Measurements from ENCODE around the gene ATOH8.

The ATOH8 gene

DNA sequence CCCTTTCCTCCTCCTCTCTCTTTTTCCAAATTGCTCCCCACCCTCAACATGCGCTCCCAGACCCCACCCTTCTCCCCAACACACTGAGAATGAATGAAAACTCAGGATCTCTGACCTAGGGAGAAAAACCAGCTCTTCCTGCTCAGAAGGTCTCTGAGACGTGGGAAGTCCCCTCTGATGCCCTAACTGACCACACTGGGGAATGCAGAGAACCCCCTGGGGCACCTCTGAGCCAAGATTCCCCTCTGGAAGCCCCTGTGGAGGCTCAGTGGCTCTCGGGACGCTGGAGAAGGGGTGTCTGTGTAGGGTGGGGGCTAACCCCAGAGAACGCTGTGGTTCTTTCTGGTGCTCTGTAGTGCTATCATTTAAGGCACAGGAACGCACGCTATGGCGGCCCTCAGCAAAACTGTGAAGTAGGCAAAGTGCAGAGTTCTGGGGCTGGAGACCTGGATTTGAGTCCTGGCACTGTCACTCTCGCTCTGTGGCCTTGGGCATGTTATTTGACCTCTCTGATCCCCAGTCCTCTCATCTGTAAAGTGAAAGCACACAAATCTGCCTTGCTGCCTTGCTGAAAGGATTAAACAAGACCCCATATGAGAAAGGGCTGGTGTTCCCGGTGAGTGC, 17.1 kb downstream of the ATOH8 start:
- no peak for DNase-seq (ENCODE audit: low spot score)

DNA sequence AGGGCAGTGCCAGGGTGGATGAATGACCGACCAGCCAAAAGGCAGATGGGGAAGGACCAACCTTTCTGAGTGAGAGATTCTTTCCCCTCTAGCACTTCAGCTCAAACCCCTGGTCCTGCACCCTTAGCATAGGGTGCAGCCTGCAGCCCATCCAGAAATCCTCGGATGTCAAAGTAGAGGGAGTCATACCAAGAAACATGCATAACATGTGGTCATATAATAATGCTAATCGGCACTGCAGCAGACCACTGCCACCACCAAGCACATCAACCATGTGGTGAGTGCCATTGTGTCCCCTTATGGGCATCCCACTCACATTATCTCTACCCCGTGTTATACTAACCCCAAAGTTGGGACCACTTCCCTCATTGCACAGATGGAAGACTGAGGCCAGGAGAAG, 17.7 kb downstream of the ATOH8 start:
- no peak for DNase-seq (ENCODE audit: low spot score)

DNA sequence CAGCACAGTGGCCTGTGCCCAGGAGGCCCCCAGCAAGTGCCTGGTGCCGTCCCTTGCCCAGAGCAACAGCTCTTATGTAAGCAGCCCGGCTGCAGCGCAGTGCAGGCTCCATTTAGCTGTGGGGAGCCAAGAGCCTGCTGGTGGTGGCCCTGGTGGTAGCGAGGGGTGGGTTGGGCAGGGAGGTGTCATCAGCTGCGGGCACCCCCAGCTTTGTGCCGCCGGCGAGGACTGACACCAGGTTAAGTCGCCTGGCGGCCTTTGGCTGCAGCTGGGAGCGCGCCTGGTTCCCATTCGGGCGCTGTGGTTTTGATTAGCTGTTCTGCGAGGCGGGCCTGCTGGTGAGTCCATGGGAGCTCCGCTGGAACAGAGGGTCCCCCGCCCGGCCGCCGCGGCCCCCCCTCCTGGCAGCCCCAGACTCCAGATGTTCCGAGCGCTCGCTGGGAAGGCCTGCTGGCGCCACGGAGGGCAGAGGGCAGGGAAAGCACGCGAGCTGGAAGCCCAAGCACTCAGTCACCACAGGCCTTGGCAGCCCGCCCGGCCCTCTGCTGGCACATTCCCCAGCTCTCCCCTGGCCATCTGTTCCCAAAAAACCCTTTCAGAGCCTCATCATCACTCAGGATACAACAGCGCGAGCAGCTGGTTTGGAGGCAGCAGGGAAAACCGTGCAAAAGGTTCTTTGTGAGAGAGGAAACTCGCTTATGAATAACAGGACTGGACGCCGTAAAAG, 18.4 kb downstream of the ATOH8 start:
- peak; percentile 97 for DNase-seq (ENCODE audit: low spot score)

DNA sequence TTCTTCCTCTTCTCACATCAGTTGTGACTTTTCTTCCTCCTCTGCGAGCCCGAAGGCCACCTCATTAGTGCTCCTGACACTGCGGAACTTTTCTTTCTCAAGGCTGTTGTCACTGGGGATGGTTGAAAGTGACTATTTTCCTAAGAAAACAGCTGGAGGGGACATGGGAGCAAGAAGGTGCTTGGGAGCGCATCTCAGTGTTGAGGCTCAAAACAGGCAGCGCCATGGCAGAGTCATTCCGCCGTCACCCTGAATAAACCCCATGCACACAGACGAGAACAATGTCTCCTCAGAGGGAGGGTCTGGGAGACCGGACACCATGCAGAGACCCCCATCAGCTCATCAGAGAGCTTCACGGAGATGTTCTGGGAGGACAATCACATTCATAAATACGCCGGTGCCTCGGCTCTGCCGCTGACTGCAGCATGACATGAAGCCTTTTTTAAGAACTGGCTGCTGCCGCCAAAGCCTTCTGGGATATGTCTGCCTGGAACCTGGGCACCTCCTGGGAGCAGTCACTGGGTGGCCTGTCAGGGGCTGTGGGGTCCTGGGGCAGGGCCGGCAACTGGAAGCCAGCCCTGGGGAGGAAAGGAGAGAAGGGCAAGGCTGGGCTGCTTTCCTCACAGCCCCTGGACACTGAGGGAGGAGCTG, 19.2 kb downstream of the ATOH8 start:
- no peak for DNase-seq (ENCODE audit: low spot score)

DNA sequence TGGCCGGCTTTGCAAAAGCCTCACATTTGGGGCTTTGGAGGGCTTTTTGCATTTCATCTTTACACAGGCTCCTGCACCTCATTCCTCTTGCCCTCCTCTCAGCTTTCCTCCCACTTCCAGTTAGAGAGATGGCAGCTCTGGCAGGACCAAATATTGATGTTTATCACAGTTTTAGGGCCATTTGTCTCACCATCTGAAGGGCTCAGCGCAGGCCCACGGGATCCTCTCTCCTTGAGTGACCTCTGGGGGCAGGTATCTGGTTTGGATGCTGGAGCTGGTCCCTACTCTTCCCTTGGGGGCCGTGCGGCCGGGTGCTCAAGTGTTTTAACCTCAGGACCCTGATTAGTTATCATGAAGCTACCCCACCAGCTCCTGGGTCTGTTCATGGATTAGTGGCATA, 19.9 kb downstream of the ATOH8 start:
- DNase-seq (ENCODE audit: low spot score): no peak

DNA sequence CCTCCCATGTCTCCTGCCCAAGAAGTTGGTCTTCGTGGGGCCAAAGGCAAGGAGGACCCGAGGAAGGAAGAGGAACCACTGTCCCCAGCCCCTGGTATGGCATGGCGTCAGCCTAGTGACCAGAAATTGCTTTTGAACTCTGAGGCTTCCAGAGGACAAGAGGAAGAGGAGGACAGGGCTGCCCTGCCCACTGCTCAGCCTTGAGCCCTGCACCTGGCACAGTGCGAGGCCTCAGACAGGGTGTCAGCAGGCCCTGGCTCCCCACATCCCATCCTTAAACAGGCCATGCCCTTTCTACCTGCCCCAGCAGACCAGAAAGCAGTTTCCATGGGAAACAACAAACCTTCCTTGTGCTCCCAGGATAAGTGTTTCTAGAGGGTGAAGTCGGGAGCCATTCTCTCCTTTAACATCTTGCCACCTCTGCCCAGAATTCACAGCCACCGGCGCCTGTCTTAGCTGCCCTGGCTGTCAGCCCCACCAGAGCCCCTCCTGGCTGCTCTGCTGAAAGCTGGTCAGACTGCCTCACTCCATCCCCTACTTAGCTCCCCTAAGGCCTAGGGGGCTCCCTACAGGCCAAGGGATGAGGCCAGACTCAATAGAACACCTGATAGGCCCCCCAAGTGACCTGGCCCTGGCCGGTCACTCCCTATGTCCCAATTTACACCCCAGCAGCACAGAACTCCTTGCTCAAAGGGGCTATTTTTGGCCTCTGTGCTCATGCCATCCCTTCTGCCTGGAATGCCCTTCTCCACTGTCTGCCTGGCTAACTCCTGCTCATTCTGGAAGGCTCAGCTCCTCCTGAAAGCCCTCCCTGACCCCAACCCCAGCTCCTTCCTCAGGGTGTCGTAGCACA, 20.6 kb downstream of the ATOH8 start:
- no peak for DNase-seq (ENCODE audit: low spot score)

DNA sequence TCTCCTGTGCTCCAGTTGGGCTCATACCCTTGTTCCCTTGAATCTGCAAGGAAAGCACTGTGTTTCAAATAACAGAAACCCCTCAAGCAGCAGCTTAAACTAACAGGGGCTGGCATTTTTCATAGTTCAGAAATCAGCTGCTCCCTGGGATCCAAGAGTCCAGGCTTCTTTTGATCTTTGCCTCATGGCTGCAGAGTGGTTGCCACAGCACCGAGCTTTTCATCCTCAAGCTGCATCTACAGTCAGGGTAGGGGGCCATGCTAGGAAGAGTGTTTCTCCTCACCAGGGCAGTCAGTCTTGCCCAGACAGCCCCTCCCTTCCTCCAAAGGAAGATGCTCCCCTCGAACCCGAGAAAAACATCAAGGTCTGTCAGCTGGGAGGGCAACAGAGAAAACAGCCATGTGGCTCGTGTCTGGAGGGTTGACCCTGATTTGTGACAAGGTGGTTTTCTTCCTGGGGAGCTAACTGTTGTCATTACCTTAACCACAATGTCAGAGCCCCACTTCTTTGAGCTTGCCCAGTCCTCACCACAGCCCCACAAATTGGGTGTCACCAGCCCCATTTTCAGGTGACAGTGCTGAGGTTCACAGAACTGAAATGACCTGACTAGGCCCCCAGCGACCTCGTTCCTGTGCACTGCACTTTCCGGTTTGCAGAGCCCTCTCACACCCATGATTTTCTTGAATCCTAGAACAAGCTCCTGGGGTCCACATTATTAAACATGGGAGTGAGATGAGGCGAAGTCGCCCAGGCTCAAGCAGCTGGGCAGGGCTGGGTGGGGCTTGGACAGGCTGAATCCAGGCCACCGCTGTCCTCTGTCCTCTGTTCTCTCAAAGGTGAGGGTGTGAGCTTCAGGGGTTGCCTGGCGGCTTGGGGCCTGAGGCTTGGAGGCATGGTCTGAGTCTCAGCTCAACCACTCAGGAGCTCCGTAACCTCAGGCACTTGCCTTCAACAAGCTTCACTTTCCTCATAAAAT, 21.9 kb downstream of the ATOH8 start:
- no peak for DNase-seq (ENCODE audit: low spot score)

DNA sequence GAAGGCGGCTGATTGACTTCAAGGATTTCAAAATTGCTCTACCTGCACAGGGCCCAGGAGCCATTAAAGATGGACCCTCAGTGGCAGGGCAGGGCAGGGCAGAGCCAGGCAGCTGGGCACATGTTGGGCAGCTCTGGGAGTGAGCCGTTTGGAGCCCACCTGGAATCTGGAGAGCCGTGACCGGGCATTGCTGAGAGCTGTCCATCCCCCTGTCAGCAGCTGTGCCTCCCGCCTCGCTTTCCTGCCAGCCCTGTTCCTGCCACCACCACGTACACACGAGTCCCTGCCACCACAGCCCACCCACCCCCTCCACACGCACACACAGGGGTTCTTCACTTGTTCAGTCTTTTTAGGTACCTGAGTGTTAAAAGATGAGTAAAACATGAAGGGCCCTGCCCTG, 22.9 kb downstream of the ATOH8 start:
- no peak for DNase-seq (ENCODE audit: low spot score)

DNA sequence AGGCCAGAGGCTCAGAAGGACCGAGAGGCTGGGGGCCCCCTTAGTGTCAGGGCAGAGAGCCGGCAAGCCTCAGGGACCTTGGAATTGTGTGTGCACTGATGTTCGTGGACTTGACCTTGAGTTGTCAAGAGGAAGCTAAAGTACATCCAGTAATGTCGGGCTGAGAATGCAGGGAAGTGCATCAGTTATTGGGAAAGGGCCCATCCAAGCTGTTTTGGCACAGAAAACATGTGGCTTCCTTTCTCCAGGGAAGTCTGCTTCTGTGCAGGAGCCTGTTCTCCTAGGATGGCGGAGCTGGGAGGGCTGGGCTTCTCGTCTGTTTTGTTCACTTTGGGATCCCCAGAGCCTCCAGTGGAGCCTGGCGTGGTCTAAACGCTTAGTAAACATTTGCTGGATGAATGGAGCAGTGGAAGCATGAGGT, 23.7 kb downstream of the ATOH8 start:
- no peak for DNase-seq (ENCODE audit: low spot score)

DNA sequence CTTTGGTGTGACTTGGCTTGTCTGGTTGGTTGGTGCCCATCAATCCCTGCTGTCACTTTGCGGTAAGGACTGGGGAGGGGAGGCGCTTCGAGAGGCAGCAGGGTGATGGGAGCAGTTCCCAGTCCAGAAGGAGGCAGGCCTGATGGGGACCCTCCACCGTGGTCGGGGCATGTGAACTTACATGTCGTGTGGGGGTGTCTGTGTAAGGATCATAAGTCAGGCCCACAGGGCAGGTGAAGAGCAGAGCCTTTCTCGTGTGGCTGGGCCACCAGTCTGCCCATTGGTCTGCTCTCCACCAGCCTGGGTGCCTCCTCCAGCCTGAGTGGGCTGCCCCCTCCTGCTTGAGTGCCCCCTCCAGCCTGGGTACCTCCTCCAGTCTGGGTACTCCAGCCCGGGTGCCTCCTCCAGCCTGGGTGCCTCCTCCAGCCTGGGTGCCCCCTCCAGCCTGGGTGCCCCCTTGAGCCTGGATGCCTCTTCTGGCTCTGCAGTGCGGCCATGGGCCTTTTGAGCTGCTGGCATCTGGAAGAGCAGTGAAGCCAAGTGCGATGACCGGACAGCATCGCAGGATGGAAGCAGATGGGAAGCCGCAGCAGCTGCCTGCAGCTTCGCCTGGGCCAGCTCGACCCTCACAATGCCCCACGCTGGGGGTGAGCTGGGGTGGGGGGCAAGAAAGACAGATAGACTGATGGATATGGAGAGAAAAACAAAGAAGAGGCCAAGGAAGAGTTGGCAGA, 25.0 kb downstream of the ATOH8 start:
- DNase-seq (ENCODE audit: low spot score): no peak

DNA sequence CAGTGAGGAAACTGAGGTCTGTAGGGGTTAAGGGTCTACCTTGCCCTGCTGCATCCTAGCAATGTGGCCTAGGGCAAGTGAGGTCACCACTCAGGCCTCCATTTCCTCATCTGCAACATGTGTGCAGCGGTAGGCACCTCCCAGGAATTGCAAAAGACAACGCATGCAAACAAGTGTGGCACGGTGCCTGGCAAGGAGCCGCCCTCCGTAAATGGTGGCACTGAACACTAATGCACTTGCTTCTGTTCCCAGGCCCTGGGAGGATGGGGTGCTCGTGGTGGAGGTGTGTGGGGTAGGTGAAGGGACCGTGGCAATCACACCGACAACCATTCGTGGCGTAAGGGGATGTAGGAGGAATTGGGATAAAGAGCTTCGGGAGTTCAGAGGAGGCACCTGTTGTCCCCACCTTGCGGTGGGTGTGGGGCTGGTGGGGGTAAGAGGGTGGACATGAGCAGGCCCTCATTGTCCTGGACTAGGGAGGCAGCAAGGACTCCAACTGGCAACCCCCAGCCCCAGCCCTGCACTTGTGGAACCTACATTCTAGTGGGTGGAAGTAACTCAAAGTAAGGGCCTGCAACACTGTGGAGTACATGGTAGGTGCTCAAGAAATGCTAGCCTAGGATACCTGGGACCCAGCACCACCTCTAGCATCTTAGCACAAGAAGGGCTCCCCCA, 26.0 kb downstream of the ATOH8 start:
- no peak for DNase-seq (ENCODE audit: low spot score)

DNA sequence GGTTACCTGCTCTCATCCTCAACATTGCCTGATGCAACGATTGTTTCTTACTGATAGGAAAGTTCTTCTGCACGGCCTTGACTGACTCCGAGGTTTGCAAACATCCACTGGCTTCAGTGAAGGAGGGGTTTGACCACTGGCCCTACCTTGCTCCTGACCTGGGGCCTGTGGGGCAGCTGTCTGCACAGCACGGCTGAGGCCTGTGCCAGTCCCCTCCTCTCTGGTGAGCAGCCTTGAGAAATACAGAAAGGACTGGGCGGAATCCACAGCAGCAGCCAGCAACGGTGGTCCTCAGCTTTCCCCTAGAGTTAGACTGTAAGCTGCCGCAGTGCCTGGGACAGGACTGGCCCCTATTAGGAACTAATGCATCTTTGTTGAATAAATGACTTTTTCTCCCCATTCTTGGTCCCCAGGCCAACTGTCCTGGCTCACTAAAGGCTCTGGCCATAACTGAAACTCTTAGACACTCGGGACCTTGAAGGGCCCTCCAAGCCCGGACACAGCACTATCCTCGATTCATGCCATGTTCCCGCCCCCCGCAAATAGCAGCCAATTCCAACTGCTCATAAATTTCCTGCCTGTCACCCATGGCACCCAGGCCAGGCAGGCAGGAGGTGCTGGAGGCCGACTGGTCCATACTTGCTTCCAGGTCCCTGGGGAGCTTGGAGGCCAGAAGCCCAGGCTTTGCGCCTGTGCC, 26.7 kb downstream of the ATOH8 start:
- no peak for DNase-seq (ENCODE audit: low spot score)

DNA sequence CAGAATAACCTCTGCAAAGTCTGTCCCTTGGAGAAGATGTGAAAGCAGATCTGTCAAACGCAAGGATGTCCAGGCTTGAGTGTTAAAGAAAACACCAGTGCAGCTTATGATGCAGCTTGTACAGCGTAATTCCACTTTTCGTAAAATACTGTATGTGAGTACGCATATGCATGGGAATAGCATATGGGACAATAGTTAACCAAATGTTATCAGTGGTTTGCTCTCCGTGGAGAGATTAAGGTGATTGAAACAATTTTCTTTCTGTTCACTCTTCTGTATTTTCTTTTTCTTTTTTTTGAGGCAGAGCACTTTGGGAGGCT, 27.2 kb downstream of the ATOH8 start:
- DNase-seq (ENCODE audit: low spot score): no peak

DNA sequence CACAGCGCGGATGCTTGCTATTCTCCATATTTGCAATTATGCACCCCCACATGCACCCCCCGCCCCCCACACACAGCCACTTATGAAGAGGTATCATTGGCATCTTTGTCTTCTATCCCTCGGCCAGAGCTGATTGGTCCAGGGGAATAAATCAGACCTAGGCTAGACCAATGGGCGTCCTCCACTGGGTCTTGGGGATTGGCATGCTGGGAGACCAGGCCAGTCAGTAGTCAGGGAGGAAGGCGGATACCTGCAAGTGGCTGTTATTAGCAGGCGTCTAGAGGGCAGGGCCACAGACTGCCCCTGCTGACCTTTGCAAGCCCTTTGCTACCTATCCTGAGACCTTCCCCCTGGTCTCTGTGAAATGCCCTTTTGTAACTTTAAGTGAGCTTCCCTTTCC, 30.0 kb downstream of the ATOH8 start:
- no peak for DNase-seq (ENCODE audit: low spot score)

DNA sequence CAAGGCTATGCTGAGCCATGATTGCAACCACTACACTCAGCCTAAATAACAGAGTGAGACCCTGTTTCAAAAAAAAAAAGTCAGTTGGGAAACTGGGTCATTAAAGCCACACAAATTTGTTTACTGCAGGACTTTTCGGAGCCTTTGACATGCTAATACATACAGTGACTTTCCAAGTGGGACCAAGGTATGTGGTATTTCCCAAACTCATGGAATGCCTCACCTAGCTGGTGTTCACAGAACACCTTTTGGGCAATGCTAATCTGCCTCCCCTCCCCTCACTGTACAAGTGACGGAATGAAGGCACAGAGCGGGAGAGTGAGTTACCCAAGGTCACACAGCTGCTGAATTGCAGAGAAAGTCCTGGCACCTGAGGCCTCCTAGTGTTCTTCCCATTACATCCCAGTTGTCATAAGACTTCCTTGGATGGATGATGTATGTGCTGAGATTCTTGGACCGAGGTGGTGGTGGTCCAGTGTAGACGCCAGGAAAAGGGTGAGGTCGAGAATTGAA, 30.7 kb downstream of the ATOH8 start:
- no peak for DNase-seq (ENCODE audit: low spot score)

DNA sequence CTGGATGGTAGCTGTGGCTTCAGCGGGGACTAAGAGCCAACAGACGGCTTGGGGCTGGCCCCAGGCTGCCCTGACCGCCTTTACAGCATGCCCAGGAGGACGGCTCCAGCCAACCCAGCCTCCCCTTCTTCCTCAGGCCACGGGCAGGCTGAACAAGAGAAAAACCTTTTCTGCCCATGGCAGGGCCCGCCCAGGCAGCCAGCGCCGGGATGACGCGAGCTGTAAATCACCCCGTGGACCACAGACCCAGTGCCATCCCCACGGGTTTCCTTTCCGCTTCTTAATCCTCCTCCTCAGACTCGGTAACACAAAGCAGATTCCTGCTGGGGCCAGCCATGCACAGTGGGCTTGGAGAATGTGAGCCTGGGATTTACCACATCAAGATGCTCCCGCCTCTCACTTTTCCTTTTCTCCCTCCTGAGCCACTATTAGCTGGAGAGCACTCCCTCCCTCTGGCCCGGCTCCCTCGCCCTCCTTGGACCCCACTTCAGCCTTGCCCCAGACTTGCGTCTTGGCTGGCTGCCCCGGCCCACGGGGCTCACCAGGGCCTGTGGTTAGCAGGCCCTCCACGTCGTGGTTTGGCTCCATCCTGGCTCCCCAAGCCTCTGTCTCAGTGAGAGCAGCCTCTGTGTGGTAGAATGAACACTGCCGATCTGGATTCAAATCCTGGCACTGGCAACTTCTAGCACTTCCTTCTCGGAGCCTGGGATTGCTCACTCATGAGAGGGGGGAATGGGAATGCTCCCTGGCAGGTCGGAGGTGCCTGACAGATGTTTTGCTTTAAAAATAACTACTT, 31.4 kb downstream of the ATOH8 start:
- peak; percentile 93 for DNase-seq (ENCODE audit: low spot score)

DNA sequence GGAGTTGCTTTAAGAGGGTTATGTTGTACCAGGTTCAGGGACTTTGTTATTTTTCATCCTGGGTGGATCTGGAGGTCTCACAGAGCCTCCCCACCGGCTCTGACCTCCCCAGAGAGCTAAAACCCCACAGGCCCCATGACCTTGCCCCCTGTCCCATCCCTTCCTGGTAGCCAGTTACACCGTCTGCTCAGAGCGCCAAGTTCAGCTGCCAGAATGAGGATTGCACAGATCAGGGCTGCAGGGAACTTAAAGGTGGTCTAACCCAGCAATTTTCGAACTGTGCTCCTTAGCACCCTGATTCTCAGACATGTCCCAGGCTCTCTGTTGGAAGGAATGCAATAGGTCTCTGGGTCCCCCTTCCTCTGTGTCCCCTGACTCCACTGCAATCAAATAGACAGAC, 32.1 kb downstream of the ATOH8 start:
- DNase-seq (ENCODE audit: low spot score): no peak

DNA sequence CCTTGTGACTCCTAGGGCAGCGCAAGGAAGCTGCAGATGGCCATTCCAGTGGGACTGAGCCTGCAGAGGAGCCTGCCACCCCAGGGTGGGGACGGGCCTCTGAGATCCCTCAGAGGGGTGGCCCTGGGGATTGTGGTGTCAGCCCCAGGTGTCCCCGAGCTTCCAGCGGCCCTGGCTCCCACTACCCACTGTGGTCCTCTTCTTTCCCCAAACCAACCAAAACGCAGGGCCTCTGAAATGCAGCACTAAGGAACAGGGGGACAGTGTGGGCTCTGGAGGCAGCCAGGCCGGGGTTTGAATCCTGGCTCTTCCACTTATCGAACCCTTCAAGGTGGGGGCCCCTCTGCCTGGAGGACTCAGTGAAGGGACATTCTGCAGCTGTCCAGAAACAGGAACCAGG, 32.7 kb downstream of the ATOH8 start:
- DNase-seq (ENCODE audit: low spot score): no peak

DNA sequence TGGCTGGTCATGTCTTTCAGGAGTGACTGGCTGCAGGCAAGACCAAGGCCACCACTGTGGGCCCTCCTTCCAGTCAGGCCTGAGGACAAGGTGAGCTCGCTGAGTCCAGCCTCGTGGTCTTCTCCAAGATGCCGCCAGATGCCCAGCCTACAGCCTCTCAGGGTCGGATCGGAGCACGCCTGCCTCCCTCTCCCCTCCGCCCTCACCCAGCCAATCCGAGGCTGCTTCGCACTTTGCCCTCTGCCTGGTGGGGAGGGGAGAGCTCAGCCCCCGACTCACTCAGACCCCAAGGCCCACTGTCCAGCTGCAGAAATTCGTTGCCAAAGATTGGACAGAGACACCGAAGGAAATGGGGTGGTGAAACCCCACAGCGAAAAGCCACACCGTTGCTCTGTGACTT, 33.1 kb downstream of the ATOH8 start:
- no peak for DNase-seq (ENCODE audit: low spot score)

Measured in AG08395 (cell line).